ENCODE data around the gene MRPL28.
"Not testable (repeated sequence)": the region's sequence is repeated elsewhere in the genome, so short reads cannot be mapped to it uniquely, and the experiment has no call there.

The MRPL28 gene

GRCh38 chr16:370443-370842 is at the start of gene MRPL28:
TSS of gene MRPL28 (minus strand) at chr16:370538. CDS start at chr16:370218, 320 bp downstream.
- Histone ChIP-seq H3K36me3 (ENCODE audit: control insufficient read depth, low read length) (peaks cover 62% of the 10 kb centered on the region), H3K9me3 (ENCODE audit: control insufficient read depth, insufficient read depth, low read length) (no peaks in the 10 kb centered on the region), H3K79me2 (ENCODE audit: control insufficient read depth, low read length) (peaks cover 5% of the 10 kb centered on the region), H3K27ac (ENCODE audit: low read depth, low read length) (peak within 1 kb of the TSS; percentile 28), H3K4me2 (ENCODE audit: low read length) (peak within 1 kb of the TSS; percentile 58), H3K4me3 (ENCODE audit: low read length) (peak within 1 kb of the TSS; percentile 47), H3K27me3 (ENCODE audit: control insufficient read depth, low read length) (no peaks in the 10 kb centered on the region), H3K4me1 (ENCODE audit: control insufficient read depth, low read length) (peaks cover 17% of the 10 kb centered on the region), H3F3A (ENCODE audit: control insufficient read depth, insufficient read depth) (no peaks in the 10 kb centered on the region), H4K20me1 (ENCODE audit: control insufficient read depth, insufficient read depth, low read depth, low read length) (no peaks in the 10 kb centered on the region), H3K9me2 (replicated peaks; ENCODE audit: control insufficient read depth, low read length) (no peaks in the 10 kb centered on the region)
- TF ChIP-seq EZH2phosphoT487 (IDR thresholded peaks at IDR 0.05; ENCODE audit: borderline replicate concordance, low read length) = no peak
- TF ChIP-seq, protein P1, sequence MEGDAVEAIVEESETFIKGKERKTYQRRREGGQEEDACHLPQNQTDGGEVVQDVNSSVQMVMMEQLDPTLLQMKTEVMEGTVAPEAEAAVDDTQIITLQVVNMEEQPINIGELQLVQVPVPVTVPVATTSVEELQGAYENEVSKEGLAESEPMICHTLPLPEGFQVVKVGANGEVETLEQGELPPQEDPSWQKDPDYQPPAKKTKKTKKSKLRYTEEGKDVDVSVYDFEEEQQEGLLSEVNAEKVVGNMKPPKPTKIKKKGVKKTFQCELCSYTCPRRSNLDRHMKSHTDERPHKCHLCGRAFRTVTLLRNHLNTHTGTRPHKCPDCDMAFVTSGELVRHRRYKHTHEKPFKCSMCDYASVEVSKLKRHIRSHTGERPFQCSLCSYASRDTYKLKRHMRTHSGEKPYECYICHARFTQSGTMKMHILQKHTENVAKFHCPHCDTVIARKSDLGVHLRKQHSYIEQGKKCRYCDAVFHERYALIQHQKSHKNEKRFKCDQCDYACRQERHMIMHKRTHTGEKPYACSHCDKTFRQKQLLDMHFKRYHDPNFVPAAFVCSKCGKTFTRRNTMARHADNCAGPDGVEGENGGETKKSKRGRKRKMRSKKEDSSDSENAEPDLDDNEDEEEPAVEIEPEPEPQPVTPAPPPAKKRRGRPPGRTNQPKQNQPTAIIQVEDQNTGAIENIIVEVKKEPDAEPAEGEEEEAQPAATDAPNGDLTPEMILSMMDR (IDR thresholded peaks at IDR 0.05; ENCODE audit: low read depth, low read length, poor library complexity, severe bottlenecking) = no peak

GRCh38 chr16:415170-415498 is 44.8 kb upstream of the MRPL28 start:
- H3K27ac ChIP-seq (ENCODE audit: low read depth, low read length); H4K20me1 ChIP-seq (ENCODE audit: control insufficient read depth, insufficient read depth, low read depth, low read length); H3K9me2 ChIP-seq (replicated peaks; ENCODE audit: control insufficient read depth, low read length); H3K4me2 ChIP-seq (ENCODE audit: low read length); H3K4me1 ChIP-seq (ENCODE audit: control insufficient read depth, low read length); H3K79me2 ChIP-seq (ENCODE audit: control insufficient read depth, low read length); H3F3A ChIP-seq (ENCODE audit: control insufficient read depth, insufficient read depth); H3K4me3 ChIP-seq (ENCODE audit: low read length); H3K36me3 ChIP-seq (ENCODE audit: control insufficient read depth, low read length); H3K27me3 ChIP-seq (ENCODE audit: control insufficient read depth, low read length); H3K9me3 ChIP-seq (ENCODE audit: control insufficient read depth, insufficient read depth, low read length): not testable (repeated sequence)

DNA sequence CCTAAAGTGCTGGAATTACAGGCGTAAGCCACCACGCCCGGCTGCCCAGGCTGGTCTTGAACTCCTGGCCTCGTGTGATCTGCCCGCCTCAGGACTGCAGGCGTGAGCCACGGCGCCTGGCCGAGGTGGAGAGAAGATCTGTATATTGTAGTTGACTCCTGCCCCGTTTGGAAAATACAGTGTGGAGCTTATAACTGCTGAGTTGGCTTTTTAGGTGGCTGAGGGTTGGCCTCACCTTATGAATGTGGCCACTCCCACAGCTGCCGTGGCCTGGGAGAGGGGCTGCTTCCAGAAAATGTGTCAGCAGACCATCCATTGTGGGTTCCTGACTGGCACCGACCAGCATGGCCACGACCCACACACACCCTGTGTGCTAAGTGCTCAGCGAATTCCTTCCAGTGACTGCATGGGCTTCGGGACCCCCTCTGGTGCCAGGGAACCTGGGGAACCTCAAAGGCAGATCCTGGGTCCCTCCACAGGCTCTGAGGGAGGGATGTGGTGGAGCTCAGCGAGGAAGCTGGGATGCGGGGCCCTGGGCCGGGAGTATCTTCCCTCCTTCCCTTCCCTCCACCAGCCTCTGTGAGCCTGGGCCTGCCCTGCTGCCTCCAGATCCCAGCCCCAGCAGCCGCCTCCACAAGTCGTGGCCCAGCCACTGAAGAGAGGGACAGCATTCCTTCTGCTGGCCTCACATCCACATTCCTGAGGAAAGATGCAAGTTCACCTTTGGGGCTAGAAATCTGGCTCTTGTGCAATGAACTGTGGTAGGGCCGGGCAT is 44.2 kb upstream of the MRPL28 start:
- Histone ChIP-seq H4K20me1 (ENCODE audit: control insufficient read depth, insufficient read depth, low read depth, low read length) (no peaks in the 10 kb centered on the region), H3K9me2 (replicated peaks; ENCODE audit: control insufficient read depth, low read length) (no peaks in the 10 kb centered on the region), H3K4me3 (ENCODE audit: low read length) (no peak overlapping the region), H3K27me3 (ENCODE audit: control insufficient read depth, low read length) (no peaks in the 10 kb centered on the region), H3K27ac (ENCODE audit: low read depth, low read length) (no peak overlapping the region), H3K9me3 (ENCODE audit: control insufficient read depth, insufficient read depth, low read length) (no peaks in the 10 kb centered on the region), H3K4me2 (ENCODE audit: low read length) (no peak overlapping the region), H3F3A (ENCODE audit: control insufficient read depth, insufficient read depth) (no peaks in the 10 kb centered on the region), H3K79me2 (ENCODE audit: control insufficient read depth, low read length) (no peaks in the 10 kb centered on the region), H3K4me1 (ENCODE audit: control insufficient read depth, low read length) (no peaks in the 10 kb centered on the region), H3K36me3 (ENCODE audit: control insufficient read depth, low read length) (no peaks in the 10 kb centered on the region)
- TF ChIP-seq, protein P1 (IDR thresholded peaks at IDR 0.05; ENCODE audit: low read depth, low read length, poor library complexity, severe bottlenecking) = no peak
- TF ChIP-seq EZH2phosphoT487 (IDR thresholded peaks at IDR 0.05; ENCODE audit: borderline replicate concordance, low read length) = no peak

DNA sequence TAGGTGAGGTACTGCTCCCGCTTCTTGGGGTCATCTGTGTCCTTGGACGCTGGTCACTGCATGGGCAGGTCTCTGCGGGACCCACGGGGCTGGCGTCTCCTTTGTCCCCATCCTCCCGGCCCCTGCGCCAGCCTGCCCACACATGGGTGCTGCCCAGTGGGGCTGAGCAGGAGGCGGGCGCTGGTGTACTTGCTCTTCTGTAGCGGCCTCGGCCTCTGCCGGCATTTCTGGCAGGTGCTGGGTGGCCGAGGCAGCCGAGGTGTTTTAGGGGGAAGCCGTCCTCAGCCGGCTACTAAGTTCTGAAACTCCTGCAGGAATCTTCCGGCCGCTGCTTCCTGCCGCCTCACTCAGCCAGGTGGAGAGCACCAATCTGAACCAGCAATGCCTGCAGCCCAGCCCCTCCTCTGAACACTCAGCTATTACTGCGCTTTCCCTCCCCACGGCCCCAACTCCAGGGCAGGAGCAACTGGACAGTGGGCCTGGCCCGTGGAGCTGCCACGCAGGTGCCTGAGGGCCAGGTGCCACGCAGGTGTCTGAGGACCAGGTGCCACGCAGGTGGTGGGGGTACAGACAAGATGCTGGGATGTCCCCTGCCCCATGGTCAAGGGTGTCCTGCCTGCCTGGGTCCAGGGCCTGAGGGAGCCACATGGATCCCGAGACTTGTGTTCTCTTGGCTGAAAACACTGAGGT is 41.4 kb upstream of the MRPL28 start:
- TF ChIP-seq, protein P1 (IDR thresholded peaks at IDR 0.05; ENCODE audit: low read depth, low read length, poor library complexity, severe bottlenecking) = no peak
- TF ChIP-seq EZH2phosphoT487 (IDR thresholded peaks at IDR 0.05; ENCODE audit: borderline replicate concordance, low read length) = no peak
- H3K4me1 ChIP-seq (ENCODE audit: control insufficient read depth, low read length) = no peaks in the 10 kb centered on the region

More for the DNA sequence above, 41.4 kb upstream of the MRPL28 start:
- no peaks in the 10 kb centered on the region for H3K9me2 ChIP-seq (replicated peaks; ENCODE audit: control insufficient read depth, low read length)
- H4K20me1 ChIP-seq (ENCODE audit: control insufficient read depth, insufficient read depth, low read depth, low read length) = no peaks in the 10 kb centered on the region
- H3K27ac ChIP-seq (ENCODE audit: low read depth, low read length) = no peak overlapping the region
- no peaks in the 10 kb centered on the region for H3K36me3 ChIP-seq (ENCODE audit: control insufficient read depth, low read length)
- H3K4me2 ChIP-seq (ENCODE audit: low read length) = no peak overlapping the region
- H3F3A ChIP-seq (ENCODE audit: control insufficient read depth, insufficient read depth) = no peaks in the 10 kb centered on the region
- H3K4me3 ChIP-seq (ENCODE audit: low read length) = no peak overlapping the region
- no peaks in the 10 kb centered on the region for H3K79me2 ChIP-seq (ENCODE audit: control insufficient read depth, low read length)
- H3K9me3 ChIP-seq (ENCODE audit: control insufficient read depth, insufficient read depth, low read length) = no peaks in the 10 kb centered on the region
- H3K27me3 ChIP-seq (ENCODE audit: control insufficient read depth, low read length) = no peaks in the 10 kb centered on the region

All from DOHH2 (cell line).